HG03139 (cell line): ENCODE data around the gene MAFG.
A peak's percentile ranks its signal among the peaks of the same experiment; 100 is the strongest.

Experiments
- ATAC-seq: cut with Tn5 transposase; IDR thresholded peaks from one replicate; pipeline ENCODE4 v1.9.1; 2021; ENCODE audit not compliant: unreplicated experiment

The MAFG gene

GRCh38 chr17:81940538-81941483, 13.3 kb upstream of the MAFG start:
- no peak for ATAC-seq

GRCh38 chr17:81939881-81940385, 12.4 kb upstream of the MAFG start:
- no peak for ATAC-seq

GRCh38 chr17:81939218-81939617, 11.7 kb upstream of the MAFG start:
- no peak for ATAC-seq

GRCh38 chr17:81935709-81936084, 8.2 kb upstream of the MAFG start:
- ATAC-seq = no peak

GRCh38 chr17:81934850-81935708, 7.5 kb upstream of the MAFG start:
- no peak for ATAC-seq

GRCh38 chr17:81934098-81934757, 6.7 kb upstream of the MAFG start:
- ATAC-seq = no peak

- no peak for ATAC-seq
Measured at GRCh38 chr17:81933178-81933699, 5.7 kb upstream of the MAFG start.

GRCh38 chr17:81932333-81932983, 4.9 kb upstream of the MAFG start:
- ATAC-seq = no peak

GRCh38 chr17:81931557-81932332, 4.2 kb upstream of the MAFG start:
- no peak for ATAC-seq

GRCh38 chr17:81931189-81931556, 3.6 kb upstream of the MAFG start:
- ATAC-seq = no peak

- ATAC-seq = no peak
Measured at GRCh38 chr17:81930142-81931125, 2.9 kb upstream of the MAFG start.

- ATAC-seq = no peak
Measured at GRCh38 chr17:81929253-81930141, 2.0 kb upstream of the MAFG start.

- no peak for ATAC-seq
Measured at GRCh38 chr17:81928544-81929252, 1.2 kb upstream of the MAFG start.

GRCh38 chr17:81927152-81927652, 333 bp downstream of the MAFG start:
- peak; percentile 2 for ATAC-seq

GRCh38 chr17:81926451-81927151, 934 bp downstream of the MAFG start:
- ATAC-seq = no peak

GRCh38 chr17:81925860-81926450, 1.6 kb downstream of the MAFG start:
- no peak for ATAC-seq
